H1 (cell line): ENCODE measurements around the gene SCAPER. TPM values are rescaled to one million over a fixed set of nuclear protein-coding genes. Genes with fewer than 3 reads are reported as not detected.

Experiments
- FOSL1 ChIP-seq: IDR thresholded peaks from 2 replicates; pipeline ENCODE4 v1.6.1; 2011; ENCODE audit warnings: mild to moderate bottlenecking, low read depth, low read length, moderate library complexity; ENCODE audit not compliant: insufficient read depth
- JUN ChIP-seq: IDR thresholded peaks from 2 replicates; pipeline ENCODE4 v1.6.1; 2011; ENCODE audit warnings: low read depth, mild to moderate bottlenecking, improper control_type of control experiment, low read length
- SRF ChIP-seq: IDR thresholded peaks from 2 replicates; pipeline ENCODE4 v1.6.1; 2011; ENCODE audit warnings: mild to moderate bottlenecking, low read depth, low read length, moderate library complexity
- polyA plus RNA-seq, 7 experiments: library from polyadenylated mRNA; depleted of rRNA in 3 of 7; stranded (reverse) in 5 of 7; unstranded in 2 of 7; fragments of >200 nt in 5 of 7; fragments of 200-250 nt in 2 of 7; gene quantifications; 1 replicate in 5 of 7; 2 replicates in 1 of 7; 4 replicates in 1 of 7; pipeline versions ENCODE4 v1.2.1 to v1.2.3, GENCODE V29; 2011 to 2013; ENCODE audit warnings: missing spikeins in 2 of 7, mixed read lengths in 2 of 7
- total RNA-seq: library from RNA; stranded (reverse); fragmentation: NEBNext Ultra II Directional; extraction: Animal tissue kit (Norgen Biotek cat#: 25700); gene quantifications from 2 replicates; pipeline ENCODE4 v1.2.1, GENCODE V29; 2021

SCAPER gene
- total and polyA plus RNA-seq, 2 of the 8 experiments (the other 6 are each of a cell fraction or from before 2014, with no cell fraction given) = 1.6 to 6.8 TPM

DNA sequence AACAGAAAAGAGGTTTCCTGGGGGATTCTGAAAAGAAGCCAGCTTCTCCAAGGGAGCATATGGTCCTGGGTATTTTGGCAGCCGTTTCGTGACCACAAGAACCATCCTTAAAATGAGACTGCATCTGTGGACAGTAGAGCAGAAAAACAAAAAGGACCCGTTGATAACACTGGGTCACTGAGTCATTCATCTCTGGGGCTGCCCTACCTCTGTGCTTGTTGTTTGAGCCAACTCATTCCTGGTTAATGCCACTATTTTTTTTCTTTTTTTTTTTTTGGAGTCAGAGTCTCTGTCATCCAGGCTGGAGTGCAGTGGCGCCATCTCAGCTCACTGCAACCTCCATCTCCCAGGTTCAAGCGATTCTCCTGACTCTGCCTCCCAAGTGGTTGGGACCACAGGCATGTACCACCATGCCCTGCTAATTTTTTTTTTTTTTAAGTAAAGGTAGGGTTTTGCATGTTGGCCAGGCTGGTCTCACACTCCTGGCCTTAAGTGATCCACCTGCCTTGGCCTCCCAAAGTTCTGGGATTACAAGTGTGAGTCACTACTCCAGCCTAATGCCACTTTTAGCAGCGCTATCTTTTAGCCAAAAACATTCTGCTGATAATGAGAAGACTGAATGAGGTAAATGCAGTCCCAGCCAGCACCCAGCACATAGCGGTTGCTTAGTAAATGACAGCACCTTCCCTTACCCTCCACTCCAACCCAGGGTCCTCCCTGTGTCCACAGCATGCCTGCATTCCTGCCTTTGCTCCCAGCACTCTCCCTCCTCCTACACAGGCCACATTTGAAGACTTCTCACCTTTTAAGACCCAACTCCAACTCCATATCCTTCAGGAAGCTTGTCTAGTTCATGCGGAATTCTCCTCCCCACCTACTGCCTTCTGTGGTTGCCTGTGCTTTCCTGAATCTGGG lies 577.7 kb downstream of the SCAPER start (continued):
- TF ChIP-seq FOSL1 (no peak), JUN (no peak), SRF (no peak)
